Measurements from ENCODE around the gene TOP2B. TPM values are rescaled to one million over a fixed set of nuclear protein-coding genes. Genes with fewer than 3 reads are reported as not detected.

The TOP2B gene
- total and polyA plus RNA-seq, 9 of the 15 experiments (the other 6 are each of a cell fraction or from before 2014, with no cell fraction given), result 45.3 to 186 (median 134) TPM

- TF ChIP-seq HMGXB4 (CRISPR knock-in tag; IDR thresholded peaks at IDR 0.05) (0 out of 2 replicates have a peak, but pooled peaks have one; percentile 56), ZNF707 (CRISPR knock-in tag; conservative IDR thresholded peaks at IDR 0.05) (no peak), TFAP4 (CRISPR knock-in tag; IDR thresholded peaks at IDR 0.05; ENCODE audit: borderline replicate concordance) (0 out of 2 replicates have a peak, but pooled peaks have one; percentile 22), MTA1 (IDR thresholded peaks at IDR 0.05; ENCODE audit: borderline replicate concordance) (no peak), RUNX1 (IDR thresholded peaks at IDR 0.05; ENCODE audit: low read depth) (no peak), RBM22 (IDR thresholded peaks at IDR 0.05; ENCODE audit: low read depth, low read length, poor library complexity, severe bottlenecking) (no peak), HDAC1 (IDR thresholded peaks at IDR 0.05) (peak in 1 of 2 experiments; percentile 21; a peak in 1 of 4 replicates), CREM (IDR thresholded peaks at IDR 0.05; ENCODE audit: low read depth) (peak; percentile 52), ZNF133 (CRISPR knock-in tag; IDR thresholded peaks at IDR 0.05) (no peak), CBFA2T2 (conservative IDR thresholded peaks at IDR 0.05) (0 out of 2 replicates have a peak, but pooled peaks have one; percentile 4), NEUROD1 (IDR thresholded peaks at IDR 0.05; ENCODE audit: borderline replicate concordance, low read depth, low read length, partially characterized antibody) (no peak), ZNF583 (CRISPR knock-in tag; IDR thresholded peaks at IDR 0.05) (no peak), TCFL5 (CRISPR knock-in tag; conservative IDR thresholded peaks at IDR 0.05) (no peak), UBTF (IDR thresholded peaks at IDR 0.05; ENCODE audit: borderline replicate concordance in 1 of 2, low read depth in 2 of 2, low read length in 2 of 2) (0 out of 4 replicates have a peak, but pooled peaks of 1 of the 2 experiments have one; percentile 5), CBX8 (IDR thresholded peaks at IDR 0.05; ENCODE audit: borderline replicate concordance, extremely low read depth, low read depth, low read length, poor library complexity, severe bottlenecking) (no peak), HNRNPH1 (optimal IDR thresholded peaks at IDR 0.05; ENCODE audit: low read depth, low read length) (no peak), ZNF12 (CRISPR knock-in tag; IDR thresholded peaks at IDR 0.05) (no peak), ZBTB11 (CRISPR knock-in tag; IDR thresholded peaks at IDR 0.05) (no peak), PHF21A (IDR thresholded peaks at IDR 0.05; ENCODE audit: borderline replicate concordance, low read depth) (no peak)
These were observed 1.3 kb downstream of the TOP2B start (continued) for GRCh38 chr3:25663347-25663868.
